UCSD-AML1 (cell line): ENCODE data around the gene AATF.

Experiments used
- DNase-seq: peaks from one replicate; lab custom pipeline; 2025; ENCODE audit not compliant: unreplicated experiment; lab: John Stamatoyannopoulos, UW

The AATF gene

DNA sequence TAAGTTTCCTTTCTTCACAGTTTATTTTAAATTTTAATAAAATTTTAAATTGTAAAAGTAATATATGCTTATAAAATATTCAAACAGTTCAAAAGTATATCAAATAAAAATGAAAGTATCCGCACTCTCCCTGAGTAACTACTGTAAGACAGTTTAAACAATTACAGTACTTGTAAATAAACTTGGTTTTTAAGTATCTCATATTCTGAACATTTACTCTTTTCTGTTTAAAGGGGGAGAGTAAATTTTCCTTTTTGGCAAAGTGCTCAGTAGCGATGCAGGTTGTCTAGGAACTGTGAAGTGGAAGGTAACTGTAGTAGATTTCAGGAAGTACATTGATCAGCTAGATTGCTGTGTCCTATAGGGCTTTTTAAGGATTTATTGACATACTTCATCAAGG, 28.8 kb downstream of the AATF start:
- no peak for DNase-seq

DNA sequence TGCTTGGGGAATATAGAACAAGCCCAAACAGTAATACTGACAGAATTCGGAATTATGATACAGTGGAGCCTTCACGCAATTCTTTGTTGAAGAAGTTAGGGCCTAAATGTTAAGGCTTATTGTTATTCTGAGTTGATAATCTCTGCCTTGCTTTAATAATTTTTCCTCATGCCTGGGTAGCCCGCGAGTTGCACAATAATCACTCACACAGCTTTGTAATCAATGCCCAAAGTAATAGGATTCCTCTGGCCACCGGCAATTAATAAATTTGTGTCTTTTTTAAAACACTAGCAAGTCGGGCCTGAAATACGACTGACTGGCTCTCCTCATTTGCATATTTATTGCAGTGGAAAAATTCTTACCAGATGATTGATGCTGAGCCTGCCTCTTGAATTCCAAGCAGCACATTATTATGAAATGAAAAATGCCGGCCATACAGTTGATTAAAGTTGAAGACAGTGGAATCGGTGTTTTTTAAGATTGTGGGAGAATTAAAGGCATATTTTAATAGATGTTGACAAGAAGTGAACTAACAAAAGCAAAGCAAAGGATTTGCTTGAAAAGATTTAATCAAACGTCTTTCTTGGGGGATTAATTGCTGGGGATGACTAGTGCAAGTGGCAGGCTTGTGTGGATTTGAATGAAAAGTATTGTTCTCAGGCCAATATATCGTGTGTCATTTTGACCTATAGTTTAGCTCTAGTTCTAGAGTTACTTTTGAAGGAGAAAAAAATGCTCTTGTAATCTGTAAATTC, 30.2 kb downstream of the AATF start:
- no peak for DNase-seq

DNA sequence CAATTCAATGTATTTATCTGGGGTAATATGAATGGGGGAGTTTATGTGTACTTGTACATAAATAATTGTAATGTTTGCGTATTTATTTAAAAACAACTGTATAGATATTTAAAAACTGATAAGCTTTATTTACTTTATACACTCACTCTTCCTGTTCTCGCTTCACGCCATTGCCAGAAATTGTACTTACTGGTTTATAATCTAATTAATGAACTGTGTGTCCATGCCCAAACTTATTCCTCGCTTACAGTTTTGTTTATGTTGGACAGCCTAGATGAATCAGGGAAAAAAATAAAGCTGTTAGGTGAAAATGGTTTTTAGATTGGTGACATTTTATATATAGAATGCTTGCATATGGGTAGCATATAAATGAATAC, 30.8 kb downstream of the AATF start:
- no peak for DNase-seq

DNA sequence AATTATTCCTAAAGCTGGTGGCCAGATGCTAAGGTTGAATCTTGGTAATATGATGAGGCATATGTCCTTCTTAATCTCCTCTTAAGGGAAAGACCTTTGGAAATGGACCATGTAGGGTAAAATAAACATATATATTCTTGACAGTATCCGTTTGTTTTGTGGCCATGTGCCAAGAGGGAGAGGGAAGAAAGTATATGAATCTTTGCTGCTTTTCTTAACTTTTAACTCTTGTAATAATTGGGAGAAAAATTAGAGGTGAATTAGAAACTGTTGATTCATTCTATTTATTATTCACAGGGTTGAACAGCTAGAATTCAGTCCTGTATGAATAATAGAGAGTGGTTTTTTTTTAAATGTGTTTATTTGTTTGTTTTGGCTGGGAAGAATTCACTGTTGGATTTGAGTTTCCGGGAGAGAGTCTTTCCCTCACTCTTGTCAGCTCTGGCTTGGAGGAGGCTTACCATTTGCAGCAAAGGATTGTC, 31.6 kb downstream of the AATF start:
- no peak for DNase-seq

DNA sequence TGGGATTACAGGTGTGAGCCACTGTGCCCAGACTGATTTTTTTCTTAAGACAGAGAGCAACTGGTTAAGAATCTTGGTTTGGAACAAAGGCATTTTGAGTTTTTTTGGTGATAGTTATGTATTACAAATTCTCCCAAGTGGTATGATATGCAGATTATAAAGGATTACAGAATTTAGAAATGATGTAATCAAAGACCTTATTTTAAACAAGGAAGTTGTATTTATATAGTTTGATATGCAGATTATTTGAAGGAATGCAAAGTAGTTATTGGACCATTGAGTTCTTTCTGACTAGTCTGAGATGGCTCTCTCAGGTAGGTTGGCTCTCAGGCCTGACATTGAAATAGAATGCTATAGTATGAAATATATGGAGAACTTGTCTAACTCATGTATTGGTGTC, 34.9 kb downstream of the AATF start:
- no peak for DNase-seq

DNA sequence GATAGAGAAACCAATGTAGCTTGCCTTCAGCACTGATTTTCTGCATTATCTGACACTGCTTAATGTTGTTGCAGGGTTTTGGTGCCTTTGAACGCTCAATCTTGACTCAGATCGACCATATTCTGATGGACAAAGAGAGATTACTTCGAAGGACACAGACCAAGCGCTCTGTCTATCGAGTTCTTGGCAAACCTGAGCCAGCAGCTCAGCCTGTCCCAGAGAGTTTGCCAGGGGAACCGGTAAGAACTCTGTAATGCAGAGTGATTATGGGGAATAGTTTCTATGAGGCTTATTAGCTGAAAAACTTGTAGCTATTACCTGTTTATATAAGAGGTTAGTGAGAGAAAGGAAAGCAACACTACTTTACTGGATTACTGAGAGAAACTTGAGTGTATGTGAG, 40.4 kb downstream of the AATF start:
- DNase-seq: no peak

DNA sequence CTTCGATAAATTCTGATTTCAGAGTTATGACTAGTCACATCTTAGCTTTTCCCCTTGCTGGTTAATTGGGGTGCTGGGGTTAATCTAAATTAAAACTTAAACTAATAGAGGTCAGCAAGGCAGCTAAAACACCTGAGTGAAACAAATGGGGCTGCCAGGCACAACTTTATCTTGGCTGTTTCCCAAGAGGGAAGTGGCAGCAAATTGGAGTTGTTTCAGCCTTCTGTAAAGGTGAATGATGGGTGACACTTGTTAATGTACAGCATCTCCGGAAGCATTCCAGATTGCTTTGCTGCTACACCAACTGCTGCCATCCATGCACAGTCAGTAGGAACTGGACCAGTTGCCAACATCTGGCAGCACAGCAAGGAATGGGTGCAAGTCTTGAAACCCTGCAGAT, 43.9 kb downstream of the AATF start:
- DNase-seq: no peak

DNA sequence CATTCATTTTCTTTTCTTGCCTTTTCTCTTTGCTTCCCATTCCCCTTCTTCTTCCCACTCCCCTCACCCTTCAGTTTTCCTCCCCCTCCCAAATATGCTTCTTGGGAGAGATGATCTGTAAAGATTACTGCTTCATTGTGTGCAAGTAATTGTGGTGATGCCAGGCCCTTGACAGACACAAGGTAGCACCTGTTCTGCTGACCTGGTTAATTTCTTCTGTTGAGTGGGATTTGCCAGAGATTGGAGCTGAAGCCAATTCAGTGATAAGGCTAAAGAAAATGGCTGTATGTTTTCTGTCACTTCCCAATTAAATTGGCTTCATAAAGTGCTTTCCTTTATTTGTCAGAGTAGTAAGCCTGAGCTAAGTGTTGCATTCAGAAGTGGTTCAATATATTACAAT, 44.5 kb downstream of the AATF start:
- no peak for DNase-seq

DNA sequence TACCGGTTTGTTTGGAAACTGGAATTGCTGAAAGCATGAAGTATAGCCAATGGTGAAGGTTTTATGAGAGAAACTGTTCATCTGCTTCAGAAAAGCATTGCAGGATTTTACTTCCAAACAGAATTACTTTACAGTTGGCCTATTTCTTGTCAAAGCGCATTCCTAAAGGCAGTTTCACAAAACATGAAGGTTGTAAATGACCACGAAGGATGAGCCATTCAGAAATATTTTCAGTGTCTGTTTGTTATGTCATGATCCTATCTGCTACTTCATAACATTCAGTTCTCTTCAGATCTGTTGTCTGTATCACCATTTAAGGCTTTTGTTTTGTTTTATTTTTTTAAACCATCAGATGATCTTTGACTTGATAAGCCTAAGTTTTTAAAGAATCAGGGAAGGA, 45.7 kb downstream of the AATF start:
- DNase-seq: no peak

DNA sequence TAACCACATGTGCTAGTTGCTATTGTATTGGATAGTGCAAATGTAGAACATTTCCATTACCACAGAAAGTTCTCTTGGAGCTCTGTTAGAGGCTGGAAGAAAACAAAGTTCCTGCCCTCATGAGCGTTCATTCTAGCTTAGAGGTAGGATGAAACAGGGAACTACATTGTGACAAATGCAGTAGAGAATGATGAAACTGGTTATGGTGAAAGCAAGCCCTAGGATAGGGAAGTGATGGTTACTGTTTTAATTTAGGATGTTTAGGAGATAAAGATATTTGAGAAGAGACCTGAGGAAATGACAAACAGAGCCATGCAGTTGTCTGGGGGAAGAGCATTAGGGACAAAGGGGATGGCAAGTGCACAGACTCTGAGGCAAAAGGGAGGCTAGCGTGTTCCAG, 50.7 kb downstream of the AATF start:
- DNase-seq: no peak

DNA sequence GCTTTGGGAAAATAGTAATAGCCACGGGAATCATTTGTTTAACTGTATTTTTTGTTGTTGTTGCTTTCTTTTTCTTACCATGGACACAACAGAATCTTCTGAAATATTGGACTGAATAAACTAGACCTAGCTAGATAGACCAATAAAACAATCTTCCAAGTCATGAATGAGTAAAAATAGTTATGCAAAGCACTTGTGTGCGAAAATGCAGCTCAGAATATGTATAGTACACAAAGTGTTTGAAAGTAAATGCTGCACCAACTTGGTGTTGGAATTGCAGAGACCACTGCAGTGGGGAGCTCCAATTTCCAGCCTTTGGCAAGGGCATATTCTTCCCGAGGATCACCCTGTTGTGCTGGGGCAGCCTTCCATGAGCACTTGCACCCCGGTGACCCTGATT, 68.0 kb downstream of the AATF start:
- no peak for DNase-seq

DNA sequence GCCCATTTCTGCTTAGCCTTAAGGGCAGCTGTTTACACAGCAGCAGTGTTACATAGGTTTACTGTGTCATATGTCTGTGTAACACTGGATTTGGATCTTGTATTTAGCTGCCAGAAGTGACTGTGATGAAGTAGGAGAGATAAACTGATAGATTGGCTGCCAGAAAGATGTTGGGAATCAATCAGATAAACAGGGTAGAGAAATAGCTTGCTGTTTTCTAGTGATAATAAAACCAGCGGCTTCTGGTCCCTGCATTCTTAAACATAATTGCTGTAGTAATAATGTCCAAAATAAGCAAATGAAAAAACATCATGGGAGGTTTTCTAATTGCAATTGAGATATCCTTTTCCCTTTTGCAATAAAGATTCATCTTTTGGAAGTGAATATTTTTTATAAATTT, 68.7 kb downstream of the AATF start:
- DNase-seq: no peak

DNA sequence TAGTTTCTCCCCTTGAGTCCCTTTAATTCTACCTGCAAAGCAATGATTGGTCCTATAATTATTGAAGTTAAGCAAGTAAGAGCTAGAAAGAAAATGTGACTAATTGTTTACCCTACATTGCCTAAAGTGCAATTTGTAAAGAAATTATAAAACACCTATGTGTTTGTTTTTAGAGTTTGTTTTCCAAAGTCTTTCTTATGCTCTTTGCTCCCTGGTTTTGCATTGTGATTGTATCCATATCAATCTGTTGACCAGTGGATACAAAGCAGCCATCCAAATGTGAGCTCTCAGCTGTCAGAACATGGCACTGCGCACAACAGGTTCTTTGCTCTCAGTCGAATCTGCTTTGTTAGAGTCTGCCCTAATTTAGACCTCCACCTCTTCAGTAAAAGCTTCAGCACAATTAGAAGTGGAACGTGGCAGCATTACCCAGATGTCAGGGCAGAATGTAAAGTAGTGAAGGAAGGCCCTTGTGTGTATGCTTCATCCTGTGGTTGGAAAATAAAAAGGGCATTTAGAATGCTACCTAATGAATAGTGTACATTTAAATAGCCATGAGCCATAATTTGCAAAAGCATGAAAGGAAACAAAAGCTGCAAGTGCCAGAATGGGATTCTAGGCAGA, 70.5 kb downstream of the AATF start:
- DNase-seq: no peak

DNA sequence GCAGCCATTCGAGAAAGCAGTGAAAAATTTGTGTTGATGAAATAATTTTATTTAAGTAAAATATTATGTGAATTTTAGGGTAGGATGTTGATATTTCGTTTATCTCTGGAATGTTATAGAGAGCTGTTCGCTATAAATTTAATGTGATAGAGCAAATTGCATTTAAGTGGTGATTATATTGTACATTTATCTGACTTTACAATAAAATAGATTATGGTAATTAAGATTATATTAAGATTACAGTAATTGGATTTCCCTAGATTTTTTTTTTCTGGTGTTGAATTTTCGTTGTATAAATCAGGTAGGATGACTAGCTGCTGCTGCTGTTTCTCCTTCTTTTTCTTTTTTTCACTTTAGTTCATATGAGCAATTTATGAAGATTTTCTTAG, 71.0 kb downstream of the AATF start:
- DNase-seq: no peak

DNA sequence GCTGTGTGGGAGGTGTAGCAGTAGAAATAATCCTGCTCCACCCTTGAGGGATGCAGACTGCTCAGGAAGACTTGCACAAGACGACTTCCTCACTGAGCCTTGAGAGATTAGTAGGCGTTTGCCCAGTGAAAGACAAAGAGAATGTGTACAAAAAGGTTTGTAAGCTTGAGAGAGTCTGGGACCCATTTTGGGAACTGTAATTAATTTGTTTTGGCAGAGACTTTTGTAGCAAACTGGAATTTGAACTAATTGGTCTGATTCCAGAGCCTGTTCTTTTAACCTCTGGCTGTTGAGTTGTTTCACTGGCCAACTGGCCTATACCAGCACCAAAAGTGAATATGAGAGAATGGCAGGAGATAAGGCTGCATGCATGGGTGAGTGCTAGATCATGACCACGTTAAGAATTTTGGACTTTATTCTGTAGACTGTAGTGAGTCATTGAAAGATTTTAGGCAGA, 75.5 kb downstream of the AATF start:
- DNase-seq: peak; percentile 16

DNA sequence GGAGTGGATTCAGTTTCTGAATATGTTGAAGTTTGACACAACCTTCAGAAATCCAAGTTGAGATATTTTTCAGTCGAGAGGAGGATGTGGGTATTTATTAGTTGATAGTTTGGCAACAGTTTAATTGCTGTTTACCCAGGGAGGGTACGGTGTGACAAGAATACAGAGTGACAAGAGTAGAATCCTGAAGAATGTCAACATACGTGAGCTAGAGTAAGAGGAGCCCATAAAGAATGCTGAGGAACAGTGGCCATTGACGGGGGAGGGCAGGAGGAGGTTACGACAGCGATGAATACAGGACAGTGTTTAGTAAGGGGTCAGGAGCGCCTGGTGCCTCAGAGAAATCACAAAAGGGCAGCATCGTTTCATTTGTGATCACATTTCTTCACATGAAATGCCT, 76.5 kb downstream of the AATF start:
- DNase-seq: no peak

DNA sequence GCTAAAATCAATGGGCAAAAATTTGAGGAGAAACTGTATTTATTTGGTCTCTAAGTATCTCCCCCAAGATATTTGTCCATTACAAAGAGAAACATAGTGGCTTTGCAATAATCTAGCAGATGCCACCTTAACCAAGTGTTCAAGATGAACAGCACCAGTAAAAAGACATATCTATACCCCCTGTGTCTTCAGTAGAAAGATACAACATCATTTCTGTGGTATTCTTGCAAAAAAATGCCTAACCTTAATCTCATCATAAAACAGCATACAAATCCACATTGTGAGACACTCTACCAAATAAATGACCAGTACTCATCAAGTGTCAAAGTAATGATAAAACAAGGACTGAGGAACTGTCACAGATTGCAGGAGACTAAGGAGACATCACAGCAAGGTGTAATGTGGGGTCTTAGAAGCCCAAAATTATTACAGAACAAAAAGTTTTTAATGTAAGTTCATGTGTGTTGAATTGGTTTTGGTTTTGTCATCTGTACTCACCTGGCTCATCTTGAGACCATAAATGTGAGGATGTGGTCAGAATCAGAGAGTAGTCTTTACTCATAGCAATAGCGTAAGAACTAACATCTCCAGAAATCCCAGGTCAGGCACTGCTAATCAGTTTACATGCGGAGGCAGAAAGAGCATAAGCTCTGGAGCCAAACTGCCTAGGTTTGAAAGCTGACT, 77.2 kb downstream of the AATF start:
- DNase-seq: no peak

DNA sequence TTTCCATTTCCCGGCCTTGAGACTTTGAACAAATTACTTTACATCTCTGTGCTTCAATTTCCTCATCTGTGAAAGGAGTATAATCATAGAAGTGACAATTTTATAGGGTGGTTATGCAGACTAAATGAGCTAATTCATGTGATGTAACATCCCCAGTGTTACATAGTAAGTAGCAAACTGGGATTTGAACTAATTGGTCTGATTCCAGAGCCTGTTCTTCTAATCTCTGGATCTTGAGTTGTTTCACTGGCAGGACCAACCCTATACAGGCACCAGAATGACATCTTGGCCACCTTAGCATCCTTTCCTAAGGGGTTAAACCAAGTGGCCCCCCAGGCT, 77.7 kb downstream of the AATF start:
- DNase-seq: no peak

DNA sequence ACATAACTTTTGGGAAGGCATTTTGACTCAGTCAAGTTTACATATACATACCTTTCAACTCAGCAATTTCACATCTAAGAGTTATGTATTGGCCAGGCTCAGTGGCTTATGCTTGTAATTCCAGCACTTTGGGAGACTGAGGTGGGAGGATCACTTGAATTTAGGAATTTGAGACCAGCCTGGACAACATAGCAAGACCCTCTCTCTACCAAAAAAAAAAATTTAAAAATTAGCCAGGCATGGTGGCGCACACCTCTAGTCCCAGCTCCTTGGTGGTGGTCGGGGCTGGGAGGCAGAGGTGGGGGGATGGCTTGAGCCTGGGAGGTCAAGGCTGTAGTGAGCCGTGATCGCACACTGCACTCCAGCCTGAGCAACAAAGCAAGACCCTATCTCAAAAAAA, 79.3 kb downstream of the AATF start:
- DNase-seq: no peak

DNA sequence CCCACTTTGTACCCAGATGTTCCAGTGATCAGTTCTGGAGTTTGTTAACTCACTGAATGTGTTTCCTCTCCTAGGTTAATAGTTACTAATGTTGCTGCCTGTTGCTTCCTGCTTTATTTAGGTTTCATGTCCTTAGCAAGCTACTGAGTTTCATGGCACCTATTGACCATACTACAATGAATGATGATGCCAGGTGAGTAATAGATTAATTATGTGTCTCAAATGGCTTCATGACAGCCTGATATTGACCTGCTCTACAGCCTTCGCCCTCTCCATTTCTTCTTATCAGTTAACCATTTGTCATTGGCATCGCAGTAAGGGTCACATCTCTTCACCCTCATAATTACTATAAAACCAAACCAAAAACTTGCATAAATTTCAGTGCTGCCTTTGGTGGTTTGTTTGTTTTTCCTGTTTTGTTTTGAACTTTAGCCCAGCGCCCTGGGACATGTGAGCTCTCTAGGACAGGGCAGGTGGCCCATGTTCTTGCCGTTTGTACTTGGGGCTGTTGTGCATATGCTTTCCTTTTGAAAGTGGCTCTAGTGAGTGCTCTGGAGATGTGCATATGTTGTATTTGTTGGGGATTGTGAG, 82.8 kb downstream of the AATF start:
- DNase-seq: no peak

DNA sequence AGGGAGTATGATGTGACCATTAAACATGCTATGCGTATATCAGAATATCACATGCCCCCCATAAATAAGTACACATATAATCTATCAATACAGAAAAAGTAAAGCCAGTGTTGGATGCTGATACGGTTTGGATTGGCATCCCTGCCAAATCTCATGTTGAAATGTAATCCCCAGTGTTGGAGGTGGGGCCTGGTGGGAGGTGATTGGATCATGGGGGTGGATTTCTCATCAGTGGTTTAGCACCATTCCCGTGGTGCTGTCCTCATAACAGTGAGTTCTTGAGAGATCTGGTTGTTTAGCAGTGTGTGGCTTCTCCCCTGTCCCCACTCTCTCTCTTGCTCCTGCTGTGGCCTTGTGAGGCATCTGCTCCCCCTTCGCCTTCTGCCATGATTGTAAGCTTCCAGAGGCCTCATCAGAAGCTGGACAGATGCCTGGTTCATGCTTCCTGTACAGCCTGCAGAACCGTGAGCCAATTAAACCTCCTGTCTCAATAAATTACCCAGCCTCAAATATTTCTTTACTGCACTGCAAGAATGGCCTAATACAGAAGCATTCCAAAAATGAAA, 88.9 kb downstream of the AATF start:
- no peak for DNase-seq

DNA sequence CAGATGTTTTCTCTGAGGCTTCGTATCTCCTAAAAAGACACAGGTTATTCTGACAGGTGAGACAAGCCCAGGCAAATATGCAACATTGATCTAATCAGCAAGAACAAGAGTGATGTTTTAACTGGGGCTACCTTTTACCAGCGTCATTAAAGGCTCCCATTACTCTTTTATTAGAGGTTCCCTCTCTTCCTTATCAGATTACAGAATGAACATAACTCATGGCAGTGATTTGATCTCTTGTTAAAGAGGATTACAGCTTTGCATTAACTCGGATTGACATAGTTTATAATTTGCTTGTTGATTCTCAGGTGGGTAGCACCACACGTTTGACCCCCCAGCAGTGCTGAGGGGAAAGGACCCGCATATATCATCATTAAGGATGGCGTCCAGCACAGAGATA, 90.5 kb downstream of the AATF start:
- no peak for DNase-seq
